MM.1S (cell line): ENCODE measurements around the gene CHCHD10.

ENCODE experiments used
- DNase-seq: peaks from one replicate; pipeline ENCODE4 v3.0.0-alpha.2; 2015
- H2AFZ ChIP-seq: fragments of 300-600 bp; sonication (generic); 2 replicates; pipeline ENCODE4 v1.6.0; 2016; ENCODE audit warnings: antibody characterized with exemption, low read length
- H3F3A ChIP-seq: fragments of 300-600 bp; sonication (generic); 2 replicates; pipeline ENCODE4 v1.6.1; 2016; ENCODE audit warnings: mild to moderate bottlenecking, antibody characterized with exemption, low read length, moderate library complexity, mixed read lengths; ENCODE audit not compliant: insufficient read depth
- H3K27ac ChIP-seq: fragments of 300-600 bp; sonication (generic); 2 replicates; pipeline ENCODE4 v1.5.1; 2016; ENCODE audit warnings: mild to moderate bottlenecking, low read length
- H3K27me3 ChIP-seq: fragments of 300-600 bp; sonication (generic); replicated peaks from 2 replicates; pipeline ENCODE4 v1.6.0; 2016; ENCODE audit warnings: low read length; ENCODE audit not compliant: insufficient read depth
- H3K36me3 ChIP-seq: fragments of 300-600 bp; sonication (generic); replicated peaks from 2 replicates; pipeline ENCODE4 v1.6.1; 2016; ENCODE audit warnings: mild to moderate bottlenecking, low read length, mixed read lengths; ENCODE audit not compliant: insufficient read depth
- H3K4me1 ChIP-seq: fragments of 300-600 bp; sonication (generic); 2 replicates; pipeline ENCODE4 v1.6.1; 2016; ENCODE audit warnings: low read length, mixed read lengths
- H3K4me2 ChIP-seq: fragments of 300-600 bp; sonication (generic); 2 replicates; pipeline ENCODE4 v1.6.0; 2016; ENCODE audit warnings: low read depth, low read length
- H3K4me3 ChIP-seq: fragments of 300-600 bp; sonication (generic); 2 replicates; pipeline ENCODE4 v1.5.1; 2016; ENCODE audit warnings: low read length, mixed read lengths
- H3K79me2 ChIP-seq: fragments of 300-600 bp; sonication (generic); 2 replicates; pipeline ENCODE4 v1.6.1; 2016; ENCODE audit warnings: mixed run types, low read length, mixed read lengths
- H3K9ac ChIP-seq: fragments of 300-600 bp; sonication (generic); 2 replicates; pipeline ENCODE4 v1.6.1; 2016; ENCODE audit warnings: low read length, mixed read lengths
- H3K9me2 ChIP-seq: fragments of 300-600 bp; sonication (generic); replicated peaks from 2 replicates; pipeline ENCODE4 v1.6.1; 2016; ENCODE audit warnings: mild to moderate bottlenecking, low read length, mixed read lengths; ENCODE audit not compliant: insufficient read depth
- H3K9me3 ChIP-seq: fragments of 300-600 bp; sonication (generic); replicated peaks from 2 replicates; pipeline ENCODE4 v1.6.1; 2016; ENCODE audit warnings: mild to moderate bottlenecking, low read length, mixed read lengths; ENCODE audit not compliant: insufficient read depth
- H4K20me1 ChIP-seq: fragments of 300-600 bp; sonication (generic); 2 replicates; pipeline ENCODE4 v1.6.1; 2016; ENCODE audit warnings: mild to moderate bottlenecking, low read length, moderate library complexity, mixed read lengths; ENCODE audit not compliant: insufficient read depth
- CTCF ChIP-seq: fragments of 300-600 bp; sonication (generic); IDR thresholded peaks from 2 replicates; pipeline ENCODE4 v1.5.1; 2016; ENCODE audit warnings: antibody characterized with exemption, low read length, mixed read lengths
- EZH2 ChIP-seq: fragments of 300-600 bp; sonication (generic); optimal IDR thresholded peaks from 2 replicates; pipeline ENCODE3; 2017; ENCODE audit warnings: low read depth, mild to moderate bottlenecking, antibody characterized with exemption, low read length, mixed read lengths
- EZH2phosphoT487 ChIP-seq: fragments of 300-600 bp; sonication (generic); IDR thresholded peaks from 2 replicates; pipeline ENCODE4 v1.6.1; 2018; ENCODE audit warnings: antibody characterized with exemption, low read length

CHCHD10 gene

GRCh38 chr22:23780146-23780748 lies 12.5 kb upstream of the CHCHD10 start:
- Histone ChIP-seq H3F3A (no peaks in the 10 kb centered on the region), H3K4me2 (no peak overlapping the region), H4K20me1 (no peaks in the 10 kb centered on the region), H2AFZ (no peak overlapping the region), H3K9ac (no peak overlapping the region), H3K27me3 (no peaks in the 10 kb centered on the region), H3K4me1 (no peaks in the 10 kb centered on the region), H3K79me2 (no peaks in the 10 kb centered on the region), H3K9me3 (no peaks in the 10 kb centered on the region), H3K36me3 (no peaks in the 10 kb centered on the region), H3K27ac (no peak overlapping the region), H3K4me3 (no peak overlapping the region), H3K9me2 (no peaks in the 10 kb centered on the region)
- no peak for TF ChIP-seq CTCF
- no peak for TF ChIP-seq EZH2phosphoT487
- no peak for TF ChIP-seq EZH2
- DNase-seq: no peak

- Histone ChIP-seq H3K9me3 (no peaks in the 10 kb centered on the region), H3F3A (no peaks in the 10 kb centered on the region), H4K20me1 (no peaks in the 10 kb centered on the region), H3K4me2 (no peak overlapping the region), H3K9ac (no peak overlapping the region), H3K9me2 (no peaks in the 10 kb centered on the region), H3K36me3 (no peaks in the 10 kb centered on the region), H3K79me2 (no peaks in the 10 kb centered on the region), H3K4me1 (no peaks in the 10 kb centered on the region), H2AFZ (no peak overlapping the region), H3K27me3 (no peaks in the 10 kb centered on the region), H3K27ac (no peak overlapping the region), H3K4me3 (no peak overlapping the region)
- DNase-seq: no peak
- TF ChIP-seq EZH2phosphoT487 (no peak), EZH2 (no peak), CTCF (no peak)
Observed at GRCh38 chr22:23779731-23780130, 12.0 kb upstream of the CHCHD10 start.

GRCh38 chr22:23779083-23779482 lies 11.3 kb upstream of the CHCHD10 start:
- H3K9me3 ChIP-seq: no peaks in the 10 kb centered on the region
- no peak overlapping the region for H3K4me2 ChIP-seq
- H3K36me3 ChIP-seq: no peaks in the 10 kb centered on the region
- H4K20me1 ChIP-seq: no peaks in the 10 kb centered on the region
- H3F3A ChIP-seq: no peaks in the 10 kb centered on the region
- H3K4me3 ChIP-seq: no peak overlapping the region
- no peaks in the 10 kb centered on the region for H3K4me1 ChIP-seq
- TF ChIP-seq CTCF (no peak), EZH2phosphoT487 (no peak), EZH2 (no peak)
- H3K9me2 ChIP-seq: no peaks in the 10 kb centered on the region
- no peak for DNase-seq
- no peaks in the 10 kb centered on the region for H3K27me3 ChIP-seq
- no peak overlapping the region for H3K27ac ChIP-seq
- no peak overlapping the region for H3K9ac ChIP-seq
- no peaks in the 10 kb centered on the region for H3K79me2 ChIP-seq
- H2AFZ ChIP-seq: no peak overlapping the region
